ENCODE measurements around the gene P2RY14. TPM values are rescaled to one million over a fixed set of nuclear protein-coding genes. Genes with fewer than 3 reads are reported as not detected.

Gene P2RY14
- total RNA-seq, 1 experiment from 2014 or later = not detected

GRCh38 chr3:151314137-151314536 lies 35.8 kb upstream of the P2RY14 start:
- TF ChIP-seq, protein P1, sequence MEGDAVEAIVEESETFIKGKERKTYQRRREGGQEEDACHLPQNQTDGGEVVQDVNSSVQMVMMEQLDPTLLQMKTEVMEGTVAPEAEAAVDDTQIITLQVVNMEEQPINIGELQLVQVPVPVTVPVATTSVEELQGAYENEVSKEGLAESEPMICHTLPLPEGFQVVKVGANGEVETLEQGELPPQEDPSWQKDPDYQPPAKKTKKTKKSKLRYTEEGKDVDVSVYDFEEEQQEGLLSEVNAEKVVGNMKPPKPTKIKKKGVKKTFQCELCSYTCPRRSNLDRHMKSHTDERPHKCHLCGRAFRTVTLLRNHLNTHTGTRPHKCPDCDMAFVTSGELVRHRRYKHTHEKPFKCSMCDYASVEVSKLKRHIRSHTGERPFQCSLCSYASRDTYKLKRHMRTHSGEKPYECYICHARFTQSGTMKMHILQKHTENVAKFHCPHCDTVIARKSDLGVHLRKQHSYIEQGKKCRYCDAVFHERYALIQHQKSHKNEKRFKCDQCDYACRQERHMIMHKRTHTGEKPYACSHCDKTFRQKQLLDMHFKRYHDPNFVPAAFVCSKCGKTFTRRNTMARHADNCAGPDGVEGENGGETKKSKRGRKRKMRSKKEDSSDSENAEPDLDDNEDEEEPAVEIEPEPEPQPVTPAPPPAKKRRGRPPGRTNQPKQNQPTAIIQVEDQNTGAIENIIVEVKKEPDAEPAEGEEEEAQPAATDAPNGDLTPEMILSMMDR (conservative IDR thresholded peaks at IDR 0.05) = no peak
- Histone ChIP-seq H3K36me3 (ENCODE audit: low read depth) (no peaks in the 10 kb centered on the region), H3K4me1 (replicated peaks; ENCODE audit: insufficient read depth) (peaks cover 65% of the 10 kb centered on the region), H2AFZ (no peak overlapping the region), H3K27ac (peak overlapping the region; percentile 93; the same call in 1 of the 2 replicates), H3K9me3 (ENCODE audit: insufficient read depth, low read depth) (no peaks in the 10 kb centered on the region), H3K9me2 (ENCODE audit: insufficient read depth) (no peaks in the 10 kb centered on the region), H3K4me2 (peak overlapping the region; percentile 79), H3K4me3 (peak overlapping the region; percentile 57; the same call in 1 of the 2 replicates), H3K79me2 (ENCODE audit: low read depth) (peaks cover 53% of the 10 kb centered on the region), H4K20me1 (ENCODE audit: insufficient read depth) (no peaks in the 10 kb centered on the region), H3K27me3 (ENCODE audit: insufficient read depth, low read depth) (no peaks in the 10 kb centered on the region), H3F3A (ENCODE audit: insufficient read depth, low read depth) (peaks cover 23% of the 10 kb centered on the region; the same call in 1 of the 2 replicates)
- intact Hi-C loops (cut with micrococcal nuclease; ENCODE audit: unreplicated experiment) = no loop called here
- ChIA-PET POLR2A (ENCODE audit: unreplicated experiment) (interaction anchor here (0.6 kb wide), 1 partner anchor 8 kb away, joined by 3 read pairs; no protein-coding TSS in a partner anchor), CTCF (no interaction called here)
- no TSS peak for BruUV-seq (replicated peaks)
- DNase-seq = no peak

DNA sequence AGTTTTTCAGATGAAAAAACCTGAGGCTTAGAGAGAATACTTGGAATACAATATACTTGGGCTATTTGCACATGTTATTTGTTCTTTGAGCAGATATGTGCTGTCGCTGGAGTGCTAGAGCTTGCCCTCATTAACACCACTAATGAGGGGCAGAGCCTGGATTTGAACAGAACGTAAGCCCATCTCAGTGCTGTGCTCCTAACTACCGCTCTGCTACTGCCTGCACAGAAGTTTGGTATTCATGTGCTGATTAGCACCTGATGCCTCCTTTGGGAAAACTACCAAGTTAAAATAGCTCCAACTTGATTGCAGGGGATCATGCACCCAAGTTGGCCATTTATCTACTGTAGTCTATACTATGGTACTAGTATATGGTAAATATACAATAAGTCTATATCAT lies 34.6 kb upstream of the P2RY14 start:
- Histone ChIP-seq H3K79me2 (ENCODE audit: low read depth) (peaks cover 64% of the 10 kb centered on the region), H3K4me3 (no peak overlapping the region), H3K27me3 (ENCODE audit: insufficient read depth, low read depth) (no peaks in the 10 kb centered on the region), H4K20me1 (ENCODE audit: insufficient read depth) (no peaks in the 10 kb centered on the region), H3K27ac (no peak overlapping the region), H3F3A (ENCODE audit: insufficient read depth, low read depth) (peaks cover 25% of the 10 kb centered on the region; the same call in 1 of the 2 replicates), H3K9me3 (ENCODE audit: insufficient read depth, low read depth) (no peaks in the 10 kb centered on the region), H3K4me1 (replicated peaks; ENCODE audit: insufficient read depth) (peaks cover 66% of the 10 kb centered on the region), H3K36me3 (ENCODE audit: low read depth) (no peaks in the 10 kb centered on the region), H2AFZ (no peak overlapping the region), H3K9me2 (ENCODE audit: insufficient read depth) (no peaks in the 10 kb centered on the region), H3K4me2 (no peak overlapping the region)
- ChIA-PET POLR2A (ENCODE audit: unreplicated experiment) (no interaction called here), CTCF (no interaction called here)
- TF ChIP-seq, protein P1 (conservative IDR thresholded peaks at IDR 0.05) = no peak
- no peak for TF ChIP-seq EZH2 (IDR thresholded peaks at IDR 0.05; ENCODE audit: low read depth)
- intact Hi-C loops (cut with micrococcal nuclease; ENCODE audit: unreplicated experiment) = no loop called here
- DNase-seq = no peak
- no TSS peak for BruUV-seq (replicated peaks)

DNA sequence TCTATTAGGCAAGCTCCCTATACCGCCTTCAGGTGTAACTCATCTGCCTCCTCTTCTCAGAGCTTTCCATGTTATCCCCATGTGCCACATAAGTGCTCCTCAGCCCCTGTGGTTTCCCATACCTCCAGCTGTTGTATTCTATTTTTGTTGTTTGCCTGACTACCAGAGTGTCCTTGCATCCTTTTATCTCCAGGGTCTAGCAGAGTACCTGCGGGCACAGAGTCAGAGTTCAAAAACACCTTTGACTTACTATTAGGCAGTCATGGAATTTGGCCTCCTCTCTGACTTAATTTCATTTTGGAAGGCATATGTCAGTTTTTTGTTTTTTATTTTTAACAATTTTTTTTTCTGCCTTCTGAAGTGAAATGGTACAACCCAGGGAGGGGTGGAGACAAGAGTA lies 31.2 kb upstream of the P2RY14 start:
- Histone ChIP-seq H3F3A (ENCODE audit: insufficient read depth, low read depth) (peaks cover 39% of the 10 kb centered on the region), H3K4me3 (no peak overlapping the region), H3K27ac (peak overlapping the region; percentile 96; the same call in 1 of the 2 replicates), H3K9me2 (ENCODE audit: insufficient read depth) (no peaks in the 10 kb centered on the region), H3K79me2 (ENCODE audit: low read depth) (peaks cover 53% of the 10 kb centered on the region), H4K20me1 (ENCODE audit: insufficient read depth) (no peaks in the 10 kb centered on the region), H3K4me2 (no peak overlapping the region), H3K4me1 (replicated peaks; ENCODE audit: insufficient read depth) (peaks cover 63% of the 10 kb centered on the region), H3K9me3 (ENCODE audit: insufficient read depth, low read depth) (no peaks in the 10 kb centered on the region), H3K36me3 (ENCODE audit: low read depth) (no peaks in the 10 kb centered on the region), H2AFZ (no peak overlapping the region), H3K27me3 (ENCODE audit: insufficient read depth, low read depth) (no peaks in the 10 kb centered on the region)
- ChIA-PET POLR2A (ENCODE audit: unreplicated experiment) (no interaction called here), CTCF (no interaction called here)
- no peak for TF ChIP-seq EZH2 (IDR thresholded peaks at IDR 0.05; ENCODE audit: low read depth)
- TF ChIP-seq, protein P1 (conservative IDR thresholded peaks at IDR 0.05) = no peak
- DNase-seq = no peak
- BruUV-seq (replicated peaks) = no TSS peak
- intact Hi-C loops (cut with micrococcal nuclease; ENCODE audit: unreplicated experiment) = loop anchor here (5.0 to 10.0 kb wide), 3 partner anchors 528 to 955 kb away; partner anchors contain the start of gene MBNL1

Data from PC-9 (cell line).